ENCODE results near the gene PDGFC.

PDGFC gene

DNA sequence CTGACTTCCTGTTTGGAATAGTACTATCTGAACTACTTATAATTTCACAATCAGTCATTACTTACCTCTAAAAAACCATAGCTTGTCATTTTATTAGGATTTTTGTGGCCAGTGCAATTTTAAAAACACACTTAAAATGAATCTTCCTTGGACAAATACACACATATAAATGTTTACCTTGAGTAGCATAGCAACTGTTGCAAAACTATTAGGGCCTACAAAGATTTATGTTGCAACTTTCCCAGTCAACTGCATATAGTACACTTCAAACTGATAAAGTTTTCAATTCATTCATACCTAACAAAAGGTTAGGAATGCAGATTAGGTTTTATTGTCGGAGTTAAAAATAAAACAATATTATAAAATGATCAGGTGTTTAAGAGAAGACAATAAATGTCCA, 193.0 kb downstream of the PDGFC start:
- DNase-seq, result no peak

DNA sequence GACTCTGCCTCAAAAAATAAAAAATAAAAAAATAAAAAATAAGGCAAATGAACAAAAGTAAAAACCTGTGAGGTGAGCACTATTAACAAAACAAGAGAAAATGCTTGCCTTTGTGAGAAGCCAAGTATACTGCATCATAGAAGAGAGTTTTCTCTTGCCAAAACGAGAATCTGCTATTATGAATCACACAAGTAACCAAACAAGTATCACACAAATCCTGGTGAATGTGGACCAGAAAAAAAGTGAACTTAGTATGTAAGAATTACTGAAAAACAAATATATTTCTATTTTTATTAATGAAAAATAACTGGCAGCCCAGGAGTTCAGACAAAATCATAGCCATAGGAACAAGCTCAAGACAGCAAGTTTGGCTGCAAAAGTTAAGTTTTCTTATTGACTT, 193.5 kb downstream of the PDGFC start:
- no peak for DNase-seq

DNA sequence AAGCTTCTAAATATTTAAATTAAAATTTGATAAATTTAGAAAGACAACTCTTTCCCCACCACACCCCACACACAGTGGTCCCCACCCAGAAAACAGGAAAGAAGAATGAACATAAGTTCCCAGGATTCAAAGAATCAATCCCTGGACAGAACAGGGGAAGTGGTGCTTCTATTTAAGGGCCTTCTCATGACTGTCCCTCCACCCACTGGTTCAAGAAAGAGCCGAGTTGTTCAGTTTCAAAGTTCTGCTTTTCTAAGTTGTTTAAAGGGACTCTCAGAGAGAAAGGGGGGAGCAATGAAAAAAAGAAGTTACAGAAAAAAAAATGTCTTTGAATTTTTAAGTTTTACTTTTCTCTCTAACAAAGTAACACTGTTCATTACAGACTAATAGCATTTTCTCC, 195.8 kb downstream of the PDGFC start:
- no peak for DNase-seq

DNA sequence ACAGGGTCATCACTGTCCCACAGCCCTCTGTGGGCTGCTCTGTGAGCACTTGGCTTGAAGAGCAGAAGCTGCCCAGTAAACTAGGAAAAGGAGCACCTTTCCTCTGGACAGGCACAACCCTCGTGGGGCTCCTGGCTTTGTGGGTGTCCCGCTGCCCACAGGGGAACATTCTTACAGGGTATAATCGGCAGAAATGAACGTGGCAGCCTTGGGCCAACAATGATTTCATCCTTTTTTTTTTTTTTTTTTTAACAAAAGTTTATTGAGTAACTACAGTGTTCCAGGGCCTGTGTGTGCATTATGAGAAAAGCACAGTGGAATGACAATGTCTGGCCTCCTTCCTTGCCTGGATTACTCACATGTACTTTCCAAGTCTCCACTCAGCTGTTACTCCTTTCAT, 197.2 kb downstream of the PDGFC start:
- DNase-seq, result no peak

DNA sequence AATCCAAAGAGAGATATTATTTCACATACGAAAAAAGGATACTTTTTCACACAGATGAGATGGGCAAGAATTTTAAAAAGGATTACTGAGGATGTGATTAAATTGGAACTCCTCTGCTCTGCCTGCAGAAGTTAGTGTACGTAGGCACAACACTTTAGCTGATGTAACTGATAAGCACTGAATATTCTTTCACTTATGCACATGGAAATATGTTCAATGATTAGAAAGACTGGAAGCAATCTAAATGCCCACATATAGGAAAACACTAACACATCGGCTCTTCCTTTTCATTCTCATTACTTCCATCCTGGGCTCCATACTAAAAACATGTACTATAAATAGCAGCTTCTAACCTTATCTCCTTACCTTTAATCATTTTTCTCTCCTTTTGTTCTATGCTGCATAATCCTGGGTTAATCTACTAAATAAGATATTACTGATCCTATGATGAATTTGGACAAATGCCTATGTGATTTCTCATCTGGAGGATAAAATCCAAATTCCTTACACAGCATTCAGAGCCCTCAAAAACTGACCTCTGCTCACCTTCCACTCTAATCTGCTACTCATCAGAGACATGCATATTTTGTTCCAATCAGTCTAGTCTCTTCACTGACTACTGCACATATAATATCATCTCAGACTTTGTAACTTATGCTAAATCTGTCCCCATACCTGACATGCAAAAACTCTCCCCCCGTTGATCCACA, 197.8 kb downstream of the PDGFC start:
- no peak for DNase-seq

DNA sequence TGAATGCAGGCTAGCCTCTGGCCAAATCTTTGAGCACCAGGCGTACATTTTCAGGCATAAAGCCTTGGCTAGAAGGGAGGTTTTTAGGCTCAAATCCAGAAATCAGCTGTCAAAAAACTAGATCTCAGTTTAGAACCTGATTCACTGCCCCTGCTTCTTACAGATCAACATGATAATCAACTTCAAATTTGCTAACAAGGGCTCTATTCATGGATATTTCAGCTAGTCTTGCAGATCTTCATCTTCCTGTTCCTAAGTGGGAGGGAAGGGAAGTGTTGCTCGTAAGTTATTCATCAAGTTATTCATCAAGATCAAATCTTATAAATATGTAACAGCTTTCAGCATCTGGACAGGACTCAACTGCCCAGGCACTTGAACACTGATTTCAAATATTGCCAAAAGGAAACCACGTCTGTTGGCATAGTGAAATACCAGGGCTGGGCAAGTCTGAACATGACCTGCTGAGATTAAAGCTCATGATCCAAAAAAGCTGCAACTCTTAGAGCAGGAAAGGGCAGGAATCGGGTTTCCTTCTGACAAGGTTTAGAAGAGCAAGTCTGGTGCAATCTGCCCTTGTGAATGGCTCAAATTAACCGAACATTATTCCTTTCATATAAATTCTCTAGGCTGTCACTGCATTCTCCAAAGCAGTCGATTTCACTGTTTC, 200.3 kb downstream of the PDGFC start:
- DNase-seq, result no peak

DNA sequence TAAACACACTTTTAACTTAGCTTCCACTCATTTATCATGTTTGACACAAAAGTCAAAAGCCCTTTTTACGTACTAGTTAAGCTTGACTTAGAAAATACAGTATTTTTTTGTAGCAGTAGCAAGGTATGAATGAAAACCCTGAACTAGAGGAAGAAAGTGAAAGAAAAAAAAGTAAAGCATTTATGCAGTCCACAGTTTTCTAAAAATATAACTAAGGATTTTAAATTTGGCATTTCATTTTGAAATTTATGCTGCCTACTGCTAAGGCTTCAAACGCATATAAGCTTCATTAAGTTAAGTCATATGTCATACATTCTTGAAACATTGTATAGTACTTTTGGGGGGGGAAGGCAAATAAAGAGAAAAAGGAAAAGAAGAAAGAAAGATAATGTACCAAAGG, 201.5 kb downstream of the PDGFC start:
- no peak for DNase-seq

DNA sequence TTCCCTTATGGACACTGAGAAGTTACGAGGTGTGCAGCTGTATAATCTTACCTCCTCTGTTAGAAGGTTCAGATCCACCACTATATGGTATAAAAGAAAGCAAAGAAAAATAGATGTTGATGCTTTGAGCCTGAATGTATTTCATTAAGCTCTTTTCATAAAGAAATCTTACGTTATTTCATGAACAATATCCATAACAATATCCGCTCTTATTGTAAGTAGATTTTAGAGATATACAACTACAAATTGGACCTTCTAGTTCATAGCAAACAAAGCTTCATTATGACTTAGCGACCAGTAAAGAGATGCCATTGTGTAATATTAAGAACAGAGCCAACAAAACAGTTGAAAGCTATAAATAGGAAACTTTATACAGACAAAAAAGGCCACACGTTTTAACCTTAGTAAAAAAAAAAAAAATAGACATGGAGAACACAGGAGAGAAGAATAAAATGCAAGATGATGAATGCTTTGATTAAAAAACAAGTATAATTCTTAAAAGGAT, 203.6 kb downstream of the PDGFC start:
- DNase-seq, result no peak

DNA sequence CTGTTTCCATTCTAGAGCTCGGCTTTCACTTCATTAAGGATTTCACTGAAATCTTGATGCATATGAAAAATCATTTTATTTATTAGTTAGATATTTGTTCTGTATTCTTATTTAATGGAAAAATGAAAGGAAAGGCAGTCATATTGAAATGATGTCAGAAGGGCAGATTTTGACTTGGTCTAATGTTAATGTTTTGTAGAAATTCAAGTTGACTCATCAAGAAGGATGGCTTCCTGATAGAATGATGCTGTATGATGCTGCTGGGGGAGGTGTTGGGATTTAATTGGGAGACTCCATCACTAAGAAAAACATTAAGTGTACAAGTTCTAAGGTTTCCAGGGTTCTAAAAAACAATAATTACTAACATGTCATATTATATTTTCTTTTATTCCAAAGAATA, 204.8 kb downstream of the PDGFC start:
- no peak for DNase-seq

DNA sequence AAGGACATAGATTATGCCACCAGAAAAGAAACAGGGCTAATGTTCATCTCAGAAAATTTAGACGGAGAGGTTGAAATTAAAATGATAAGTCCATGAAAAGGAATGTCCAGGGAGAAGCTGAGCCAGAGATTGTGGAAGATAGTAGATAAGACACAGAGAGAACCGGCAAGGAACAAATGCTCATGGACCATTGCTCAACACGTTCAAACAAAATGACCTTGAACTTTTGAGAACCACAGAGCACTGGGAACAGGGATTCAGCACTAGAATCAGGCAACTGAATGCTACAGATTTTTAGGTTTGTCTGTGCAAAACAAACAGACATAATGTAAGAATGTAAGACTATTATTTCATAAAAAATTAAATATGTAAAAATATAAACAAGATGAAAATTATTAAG, 206.3 kb downstream of the PDGFC start:
- DNase-seq, result no peak

DNA sequence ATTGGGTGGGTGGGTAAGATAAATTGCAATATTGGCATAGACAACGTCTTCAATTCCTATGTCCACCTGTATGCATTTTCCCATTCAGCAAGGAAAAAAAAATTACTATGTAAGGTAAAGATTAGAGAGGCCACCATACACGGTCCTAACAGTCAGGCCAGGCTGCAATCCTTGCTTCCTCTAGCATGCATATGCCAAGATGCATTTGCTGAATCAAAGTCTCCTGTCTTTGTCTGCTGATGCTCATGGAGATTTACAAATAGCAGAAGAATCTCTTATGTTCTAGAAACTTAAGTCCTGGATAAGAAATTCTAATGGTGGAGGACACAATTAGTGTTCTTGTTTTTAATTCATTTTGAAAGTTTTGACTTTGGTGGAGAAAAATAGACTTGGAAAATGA, 206.8 kb downstream of the PDGFC start:
- DNase-seq, result no peak

DNA sequence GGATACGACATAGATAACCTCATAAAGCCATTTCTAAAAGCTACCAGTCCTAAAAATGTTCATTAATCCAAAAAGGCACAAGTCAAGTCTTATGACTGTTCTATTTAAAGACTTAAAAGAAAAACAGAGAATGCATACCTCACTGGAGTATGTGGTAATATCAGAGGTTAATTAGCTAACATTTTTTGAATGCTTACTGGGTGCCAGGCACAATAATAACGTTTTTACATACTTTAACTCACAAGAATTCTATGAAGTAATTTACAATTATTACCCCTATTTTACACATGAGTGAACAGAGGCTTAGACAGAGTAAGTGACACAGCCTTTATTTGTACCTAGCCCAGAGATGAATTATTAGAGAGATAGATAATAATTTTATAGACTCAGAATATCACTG, 207.5 kb downstream of the PDGFC start:
- no peak for DNase-seq

DNA sequence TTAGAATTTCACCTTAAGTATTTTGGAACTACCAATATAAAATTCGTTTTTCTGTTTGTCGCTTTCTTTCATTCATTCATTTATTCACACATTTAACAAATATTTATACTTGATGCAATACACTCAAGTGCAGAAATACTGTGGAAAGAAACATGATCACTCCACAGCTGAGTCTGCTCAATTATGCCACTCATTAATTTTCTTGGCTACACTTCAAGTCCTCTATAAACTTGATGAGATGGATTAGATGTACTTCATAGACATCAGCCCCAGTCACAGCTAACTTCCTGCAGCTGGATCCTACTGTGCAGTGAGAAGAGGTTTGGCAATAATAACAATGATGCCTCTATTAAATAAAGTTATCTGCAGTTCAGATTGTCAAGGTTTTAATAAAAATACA, 208.1 kb downstream of the PDGFC start:
- no peak for DNase-seq

DNA sequence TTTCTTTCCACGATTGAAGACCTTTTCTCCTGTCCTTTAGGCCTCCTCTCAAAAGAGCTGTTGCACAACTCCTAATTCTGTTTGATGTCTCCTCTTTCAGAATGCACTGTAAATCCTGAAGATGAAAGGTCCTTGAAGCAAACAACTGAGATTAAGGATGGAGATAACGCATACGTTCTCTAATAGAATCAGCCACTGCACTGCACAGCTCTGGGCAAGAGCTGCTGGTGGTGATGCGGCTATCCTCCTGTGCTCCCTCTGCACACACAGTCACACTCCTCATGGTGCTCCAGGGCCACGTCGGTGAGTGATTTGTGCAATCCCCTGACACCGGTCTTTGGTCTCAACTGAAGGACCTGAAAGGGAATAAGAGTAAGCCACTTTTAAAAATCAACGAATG, 208.7 kb downstream of the PDGFC start:
- DNase-seq, result no peak

DNA sequence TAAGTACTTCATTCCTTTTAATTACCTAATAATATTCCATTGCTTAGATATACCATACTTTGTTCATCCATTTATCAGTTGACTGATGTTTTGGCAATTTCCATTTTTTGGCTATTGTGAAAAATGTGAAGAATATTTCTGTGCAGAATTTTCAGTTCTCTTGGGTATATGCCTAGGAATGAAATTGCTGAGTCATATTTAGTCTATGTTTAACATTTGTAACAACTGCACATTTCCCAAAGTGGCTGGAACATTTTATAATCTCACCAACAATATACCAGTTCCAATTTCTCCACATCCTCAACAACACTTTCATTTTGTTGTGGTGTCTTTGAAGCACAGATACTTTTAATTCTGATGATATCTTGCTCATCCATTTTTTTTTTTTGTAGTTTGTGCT, 215.5 kb downstream of the PDGFC start:
- DNase-seq, result no peak

DNA sequence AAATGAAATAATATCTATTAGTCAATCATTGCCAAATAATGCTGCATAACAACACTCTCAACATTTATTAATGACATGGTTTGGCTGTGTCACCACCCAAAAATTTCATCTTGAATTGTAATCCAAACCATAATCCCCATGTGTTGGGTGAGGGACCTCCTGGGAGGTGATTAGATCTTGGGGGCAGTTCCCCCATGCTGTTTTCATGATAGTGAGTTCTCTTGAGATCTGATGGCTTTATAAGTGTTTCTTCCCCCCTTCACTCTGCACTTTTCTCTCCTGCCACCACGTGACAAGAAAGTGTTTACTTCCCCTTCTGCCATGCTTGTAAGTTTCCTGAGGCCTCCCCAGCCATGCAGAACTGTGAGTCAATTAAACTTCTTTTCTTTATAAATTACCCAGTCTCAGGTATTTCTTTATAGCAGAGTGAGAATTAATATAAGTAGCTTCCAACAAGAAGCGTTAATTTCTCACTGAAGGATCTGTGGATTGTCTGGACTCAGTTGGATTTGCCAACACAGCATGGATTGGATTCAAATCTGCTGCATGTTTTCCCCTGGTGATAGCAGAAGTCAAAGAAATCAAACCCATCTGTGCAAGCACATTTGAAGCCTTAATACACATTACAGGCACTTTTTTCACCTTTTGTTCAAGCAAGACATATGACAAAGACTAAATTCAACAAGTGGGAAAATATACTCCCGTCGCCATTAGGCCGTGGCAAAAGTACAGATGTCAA, 216.6 kb downstream of the PDGFC start:
- no peak for DNase-seq

DNA sequence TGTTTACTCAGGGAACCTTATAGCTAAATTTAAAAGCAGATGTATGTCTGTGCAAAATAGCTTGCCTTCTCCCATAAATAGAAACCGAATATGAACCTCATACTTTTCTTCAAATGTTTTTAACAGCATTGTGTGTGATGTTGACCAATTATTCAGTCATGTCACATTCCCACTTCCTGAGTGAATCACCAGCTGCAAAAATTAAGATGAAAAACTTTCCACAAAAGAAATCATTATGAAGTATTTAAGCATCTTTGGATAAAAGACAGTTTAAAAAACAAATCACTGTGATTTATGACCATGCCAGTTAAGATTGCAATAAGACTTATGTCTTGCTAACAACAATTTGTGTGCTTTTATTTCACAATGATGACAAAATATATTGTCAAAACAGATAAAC, 220.1 kb downstream of the PDGFC start:
- no peak for DNase-seq

DNA sequence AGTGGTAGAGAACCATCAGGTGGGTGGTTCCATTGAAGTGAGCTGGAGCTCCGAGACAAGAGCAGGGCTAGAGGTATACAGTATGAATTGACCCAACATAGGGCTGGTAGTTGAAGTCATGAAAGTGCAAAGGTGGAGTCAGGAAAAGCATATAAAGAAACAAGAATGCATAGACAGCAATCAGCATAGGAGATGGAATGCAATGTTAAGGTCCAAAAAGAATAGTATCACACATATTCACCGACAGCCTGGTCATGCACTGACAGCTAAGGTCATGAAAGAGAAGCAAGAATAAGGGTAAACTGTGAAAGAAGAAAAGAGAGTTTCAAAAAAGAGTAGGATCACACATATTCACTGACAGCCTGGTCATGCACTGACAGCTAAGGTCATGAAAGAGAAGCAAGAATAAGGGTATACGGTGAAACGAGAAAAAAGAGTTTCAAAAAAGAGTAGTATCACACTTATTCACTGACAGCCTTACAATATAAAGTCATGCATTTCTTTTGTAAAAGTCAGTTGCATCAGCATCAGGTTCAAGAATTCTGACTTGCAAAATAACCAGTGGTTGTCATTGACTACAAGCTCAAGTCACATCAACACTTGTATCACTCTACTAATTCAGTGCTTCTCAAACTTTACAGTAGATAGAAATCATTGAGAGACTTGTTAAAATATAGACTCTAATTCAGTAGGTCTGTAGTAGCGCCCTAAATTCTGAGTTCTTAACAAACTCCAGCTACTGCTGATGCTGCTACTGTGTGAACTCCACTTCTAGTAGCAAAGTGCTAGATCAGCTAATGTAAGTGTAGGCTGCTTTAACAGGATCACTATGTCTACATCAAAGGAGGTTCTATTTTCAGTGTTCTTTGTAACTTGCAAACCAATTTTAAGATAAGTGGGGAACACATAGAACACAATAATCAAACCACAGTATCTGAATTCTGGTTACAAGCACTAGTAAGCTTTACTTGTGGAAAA, 221.9 kb downstream of the PDGFC start:
- DNase-seq, result no peak

DNA sequence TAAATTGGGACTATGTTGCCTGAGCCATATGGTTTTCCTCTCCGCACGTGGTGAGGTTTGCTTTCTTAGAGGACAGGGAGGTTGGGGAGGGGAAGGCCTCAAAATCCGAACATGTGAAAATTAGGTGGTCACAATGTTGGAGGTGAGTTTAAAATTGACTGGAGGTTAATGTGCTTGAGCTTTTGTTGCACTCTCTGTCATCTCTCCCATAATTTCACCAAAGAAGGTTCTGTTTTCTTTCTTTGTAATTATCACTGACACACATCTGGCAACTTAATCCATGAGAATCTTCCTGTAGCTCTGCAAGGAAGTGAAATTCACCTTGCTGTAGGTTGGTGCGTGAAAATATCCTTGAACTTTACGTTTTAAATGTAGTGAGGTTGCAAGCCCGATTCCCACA, 225.5 kb downstream of the PDGFC start:
- no peak for DNase-seq

DNA sequence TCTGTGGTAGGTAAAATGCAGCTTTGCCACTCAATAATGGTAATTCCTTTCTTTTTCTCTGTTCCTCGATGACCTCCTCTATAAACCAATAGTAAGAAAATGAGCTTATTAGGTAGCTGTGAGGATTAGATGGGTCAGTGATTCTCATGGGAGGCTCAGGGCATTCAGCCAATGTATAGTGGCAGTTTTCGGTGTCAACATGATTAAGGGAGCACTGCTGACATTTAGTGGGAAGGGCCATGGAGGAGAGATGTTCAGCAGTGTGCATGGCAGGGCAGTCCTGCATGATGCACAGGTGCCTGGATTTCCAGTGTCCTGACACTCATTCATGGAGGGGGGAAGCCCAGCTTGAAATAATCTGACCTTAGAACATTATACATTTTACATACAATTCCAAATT, 232.8 kb downstream of the PDGFC start:
- DNase-seq, result no peak

DNA sequence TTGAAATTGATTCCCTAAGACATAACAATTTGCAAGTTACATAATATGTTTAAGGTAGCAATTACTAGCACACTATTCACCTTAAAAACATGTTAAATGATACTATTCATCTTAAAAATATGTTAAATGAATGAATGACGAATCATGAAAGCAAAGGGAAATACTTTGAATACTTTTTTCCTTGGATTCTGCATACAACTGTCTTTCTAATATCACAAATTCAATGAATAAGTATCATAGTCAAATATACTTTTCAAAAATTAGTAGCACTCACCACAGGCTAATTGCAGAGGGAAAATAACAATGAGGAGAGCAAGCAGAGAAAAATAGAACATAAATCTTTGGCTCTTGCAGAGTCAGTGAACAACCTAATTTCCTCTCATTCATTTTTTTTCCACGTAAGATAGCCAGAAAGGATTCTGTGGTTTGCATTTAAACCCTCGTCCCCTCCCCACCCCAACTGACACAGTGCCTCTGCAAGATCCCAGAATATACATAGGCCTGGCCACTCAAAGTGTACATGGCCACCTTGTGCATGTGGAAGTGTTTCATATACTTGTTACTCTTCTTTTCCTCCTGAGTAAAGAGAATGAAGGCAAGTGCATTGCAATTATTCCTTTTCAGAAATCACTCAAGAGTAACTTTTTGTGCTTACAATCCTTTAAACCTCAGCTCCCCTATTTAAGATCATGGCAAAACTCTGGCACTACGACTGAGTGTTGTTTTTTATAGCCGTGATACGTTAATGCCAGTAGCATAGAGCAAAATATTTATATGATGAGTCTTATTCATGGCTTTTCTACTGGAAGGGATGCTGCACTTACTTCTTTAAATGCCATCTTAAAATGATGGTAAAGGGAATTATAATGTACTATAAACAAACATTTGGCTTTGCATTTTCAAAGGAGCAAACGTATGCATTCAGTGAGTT, 236.4 kb downstream of the PDGFC start:
- DNase-seq, result no peak

DNA sequence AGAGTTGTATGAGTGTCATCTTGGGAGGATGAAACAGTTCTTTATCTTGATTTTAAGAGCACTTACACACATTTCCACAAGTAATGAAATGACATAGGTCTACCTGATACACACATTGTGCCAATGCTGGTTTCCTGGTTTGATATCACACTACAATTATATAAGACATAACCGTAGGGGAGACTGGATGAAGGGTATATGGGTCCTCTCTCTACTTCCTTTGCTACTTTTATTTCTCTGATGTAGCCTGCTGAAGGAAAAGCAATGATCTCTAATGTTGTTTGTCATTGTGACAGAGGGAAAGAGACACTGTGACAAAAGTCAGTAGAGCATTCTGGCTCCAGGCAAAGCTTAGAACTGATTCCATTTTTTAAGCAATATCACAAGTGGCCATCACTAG, 238.0 kb downstream of the PDGFC start:
- no peak for DNase-seq

All from GDM1 (cell line).